ENCODE results near the gene SLC49A3.

DNA sequence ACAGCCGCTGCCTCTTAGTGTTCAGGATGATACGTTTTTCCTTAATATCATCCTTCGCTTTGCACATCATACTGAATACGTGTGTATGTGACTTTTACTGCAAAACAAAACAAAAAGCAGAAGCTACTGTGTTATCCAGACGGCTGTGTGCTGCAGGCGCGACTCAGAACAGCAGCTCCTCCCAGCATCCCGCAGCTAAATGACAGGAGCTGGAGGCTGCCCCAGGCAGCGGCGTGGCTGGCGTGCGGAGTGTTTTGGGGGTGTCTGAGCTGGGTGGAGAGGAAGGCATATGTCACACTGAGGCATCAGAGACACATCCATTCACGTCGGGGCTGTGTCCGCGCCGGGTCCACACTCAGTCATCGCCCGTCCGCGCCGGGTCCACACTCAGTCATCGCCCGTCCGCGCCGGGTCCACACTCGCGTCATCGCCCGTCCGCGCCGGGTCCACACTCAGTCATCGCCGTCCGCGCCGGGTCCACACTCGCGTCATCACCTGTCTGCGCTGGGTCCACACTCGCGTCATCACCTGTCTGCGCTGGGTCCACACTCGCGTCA is 33.3 kb upstream of the SLC49A3 start:
- TF ChIP-seq, protein P1, sequence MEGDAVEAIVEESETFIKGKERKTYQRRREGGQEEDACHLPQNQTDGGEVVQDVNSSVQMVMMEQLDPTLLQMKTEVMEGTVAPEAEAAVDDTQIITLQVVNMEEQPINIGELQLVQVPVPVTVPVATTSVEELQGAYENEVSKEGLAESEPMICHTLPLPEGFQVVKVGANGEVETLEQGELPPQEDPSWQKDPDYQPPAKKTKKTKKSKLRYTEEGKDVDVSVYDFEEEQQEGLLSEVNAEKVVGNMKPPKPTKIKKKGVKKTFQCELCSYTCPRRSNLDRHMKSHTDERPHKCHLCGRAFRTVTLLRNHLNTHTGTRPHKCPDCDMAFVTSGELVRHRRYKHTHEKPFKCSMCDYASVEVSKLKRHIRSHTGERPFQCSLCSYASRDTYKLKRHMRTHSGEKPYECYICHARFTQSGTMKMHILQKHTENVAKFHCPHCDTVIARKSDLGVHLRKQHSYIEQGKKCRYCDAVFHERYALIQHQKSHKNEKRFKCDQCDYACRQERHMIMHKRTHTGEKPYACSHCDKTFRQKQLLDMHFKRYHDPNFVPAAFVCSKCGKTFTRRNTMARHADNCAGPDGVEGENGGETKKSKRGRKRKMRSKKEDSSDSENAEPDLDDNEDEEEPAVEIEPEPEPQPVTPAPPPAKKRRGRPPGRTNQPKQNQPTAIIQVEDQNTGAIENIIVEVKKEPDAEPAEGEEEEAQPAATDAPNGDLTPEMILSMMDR (conservative IDR thresholded peaks at IDR 0.05; ENCODE audit: low read depth, low read length), result no peak
- TF ChIP-seq, protein P2, sequence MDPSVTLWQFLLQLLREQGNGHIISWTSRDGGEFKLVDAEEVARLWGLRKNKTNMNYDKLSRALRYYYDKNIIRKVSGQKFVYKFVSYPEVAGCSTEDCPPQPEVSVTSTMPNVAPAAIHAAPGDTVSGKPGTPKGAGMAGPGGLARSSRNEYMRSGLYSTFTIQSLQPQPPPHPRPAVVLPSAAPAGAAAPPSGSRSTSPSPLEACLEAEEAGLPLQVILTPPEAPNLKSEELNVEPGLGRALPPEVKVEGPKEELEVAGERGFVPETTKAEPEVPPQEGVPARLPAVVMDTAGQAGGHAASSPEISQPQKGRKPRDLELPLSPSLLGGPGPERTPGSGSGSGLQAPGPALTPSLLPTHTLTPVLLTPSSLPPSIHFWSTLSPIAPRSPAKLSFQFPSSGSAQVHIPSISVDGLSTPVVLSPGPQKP (IDR thresholded peaks at IDR 0.05; ENCODE audit: borderline replicate concordance, low read depth, low read length), result no peak
- no peak for TF ChIP-seq CHD1 (IDR thresholded peaks at IDR 0.05; ENCODE audit: low read depth, low read length)
- TF ChIP-seq MXI1 (IDR thresholded peaks at IDR 0.05; ENCODE audit: borderline replicate concordance, low read depth, low read length), result no peak
- TF ChIP-seq, protein P3, sequence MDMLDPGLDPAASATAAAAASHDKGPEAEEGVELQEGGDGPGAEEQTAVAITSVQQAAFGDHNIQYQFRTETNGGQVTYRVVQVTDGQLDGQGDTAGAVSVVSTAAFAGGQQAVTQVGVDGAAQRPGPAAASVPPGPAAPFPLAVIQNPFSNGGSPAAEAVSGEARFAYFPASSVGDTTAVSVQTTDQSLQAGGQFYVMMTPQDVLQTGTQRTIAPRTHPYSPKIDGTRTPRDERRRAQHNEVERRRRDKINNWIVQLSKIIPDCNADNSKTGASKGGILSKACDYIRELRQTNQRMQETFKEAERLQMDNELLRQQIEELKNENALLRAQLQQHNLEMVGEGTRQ (IDR thresholded peaks at IDR 0.05; ENCODE audit: low read depth, low read length), result no peak
- TF ChIP-seq RAD21 (IDR thresholded peaks at IDR 0.05; ENCODE audit: low read length), result no peak
- no peak for TF ChIP-seq FOS (IDR thresholded peaks at IDR 0.05; ENCODE audit: low read depth, low read length)
- TF ChIP-seq POLR2A (IDR thresholded peaks at IDR 0.05; ENCODE audit: low read depth, low read length), result no peak
- no peak for TF ChIP-seq CEBPB (IDR thresholded peaks at IDR 0.05; ENCODE audit: low read depth, low read length)
- TF ChIP-seq RFX5 (IDR thresholded peaks at IDR 0.05; ENCODE audit: low read depth, low read length), result no peak
- TF ChIP-seq SMC3 (IDR thresholded peaks at IDR 0.05; ENCODE audit: low read depth, low read length), result no peak
- no peak for TF ChIP-seq RCOR1 (IDR thresholded peaks at IDR 0.05; ENCODE audit: insufficient replicate concordance, low read length)
- no peak for TF ChIP-seq MAFK (IDR thresholded peaks at IDR 0.05; ENCODE audit: low read depth, low read length)
